ENCODE results near the gene DTX3.

- TF ChIP-seq POLR2A (IDR thresholded peaks at IDR 0.05) (no peak), CTCF (IDR thresholded peaks at IDR 0.05 in 8 of 11, conservative IDR thresholded peaks at IDR 0.05 in 3 of 11) (no peak), POLR2AphosphoS5 (IDR thresholded peaks at IDR 0.05) (no peak)
Measured at GRCh38 chr12:57607958-57608663, 3.5 kb downstream of the DTX3 start.
